Measurements from ENCODE around the gene OPCML.

GRCh38 chr11:133491680-133492383 is 40.5 kb downstream of the OPCML start:
- TF ChIP-seq CTCF (IDR thresholded peaks at IDR 0.05) (no peak), POLR2A (IDR thresholded peaks at IDR 0.05) (no peak)
